Measurements from ENCODE around the gene CFAP97. TPM values are rescaled to one million over a fixed set of nuclear protein-coding genes. Genes with fewer than 3 reads are reported as not detected.

Gene CFAP97
- total RNA-seq, 4 donors from 2014 or later: 20.0 to 28.3 (median 26.0) TPM

DNA sequence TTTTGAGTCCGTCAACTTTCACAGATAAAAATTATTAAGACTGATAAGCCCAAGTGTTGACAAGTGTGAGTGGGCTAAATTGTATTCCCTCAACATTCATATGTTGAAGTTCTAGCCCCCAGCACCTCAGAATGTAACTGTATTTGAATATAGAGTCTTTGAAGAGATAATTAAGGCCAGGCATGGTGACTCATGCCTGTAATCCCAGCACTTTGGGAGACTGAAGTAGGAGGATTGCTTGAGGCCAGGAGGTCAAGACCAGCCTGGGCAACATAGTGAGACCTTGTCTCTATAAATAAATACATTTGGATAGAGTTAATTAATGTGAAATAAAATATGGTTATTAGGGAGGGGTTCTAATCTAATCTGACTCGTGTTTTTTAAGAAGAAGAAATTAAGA lies 90.5 kb downstream of the CFAP97 start:
- TF ChIP-seq, protein P1, sequence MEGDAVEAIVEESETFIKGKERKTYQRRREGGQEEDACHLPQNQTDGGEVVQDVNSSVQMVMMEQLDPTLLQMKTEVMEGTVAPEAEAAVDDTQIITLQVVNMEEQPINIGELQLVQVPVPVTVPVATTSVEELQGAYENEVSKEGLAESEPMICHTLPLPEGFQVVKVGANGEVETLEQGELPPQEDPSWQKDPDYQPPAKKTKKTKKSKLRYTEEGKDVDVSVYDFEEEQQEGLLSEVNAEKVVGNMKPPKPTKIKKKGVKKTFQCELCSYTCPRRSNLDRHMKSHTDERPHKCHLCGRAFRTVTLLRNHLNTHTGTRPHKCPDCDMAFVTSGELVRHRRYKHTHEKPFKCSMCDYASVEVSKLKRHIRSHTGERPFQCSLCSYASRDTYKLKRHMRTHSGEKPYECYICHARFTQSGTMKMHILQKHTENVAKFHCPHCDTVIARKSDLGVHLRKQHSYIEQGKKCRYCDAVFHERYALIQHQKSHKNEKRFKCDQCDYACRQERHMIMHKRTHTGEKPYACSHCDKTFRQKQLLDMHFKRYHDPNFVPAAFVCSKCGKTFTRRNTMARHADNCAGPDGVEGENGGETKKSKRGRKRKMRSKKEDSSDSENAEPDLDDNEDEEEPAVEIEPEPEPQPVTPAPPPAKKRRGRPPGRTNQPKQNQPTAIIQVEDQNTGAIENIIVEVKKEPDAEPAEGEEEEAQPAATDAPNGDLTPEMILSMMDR (IDR thresholded peaks at IDR 0.05): no peak
- TF ChIP-seq POLR2A (IDR thresholded peaks at IDR 0.05): no peak
- no peak for DNase-seq (ENCODE audit: low spot score in 2 of 2)
- WGBS, 2 donors: 76 to 79% methylated on average over 2 of the region's 2 CpGs
- intact Hi-C loops (cut with DNase I; ENCODE audit: low total_unique reads): loop anchor here (10.0 kb wide), 1 partner anchor 89 kb away; no protein-coding TSS in a partner anchor
- no peak overlapping the region for H3K4me3 ChIP-seq (ENCODE audit: low read depth, poor library complexity, severe bottlenecking)

DNA sequence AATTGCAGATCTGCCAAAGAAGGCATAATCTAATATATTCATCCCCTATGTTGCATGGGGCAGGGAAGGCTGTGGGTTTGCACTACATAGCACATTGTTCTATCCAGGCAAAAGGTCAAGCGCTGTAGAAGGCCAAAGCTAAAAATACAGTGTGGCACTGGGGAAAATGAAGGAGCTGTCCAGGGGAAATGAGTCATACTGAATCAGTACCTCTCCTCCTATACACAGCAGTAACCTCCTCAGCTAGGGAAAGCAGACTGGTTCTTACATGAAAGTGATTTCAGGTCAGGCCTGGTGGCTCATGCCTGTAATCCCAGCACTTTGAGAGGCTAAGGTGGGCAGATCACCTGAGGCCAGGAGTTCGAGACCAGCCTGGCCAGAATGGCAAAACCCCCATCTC lies 91.7 kb downstream of the CFAP97 start:
- TF ChIP-seq, protein P1 (IDR thresholded peaks at IDR 0.05): no peak
- no peak for TF ChIP-seq POLR2A (IDR thresholded peaks at IDR 0.05)
- intact Hi-C loops (cut with DNase I; ENCODE audit: low total_unique reads): loop anchor here (10.0 kb wide), 1 partner anchor 87 kb away; no protein-coding TSS in a partner anchor
- WGBS, 2 donors: 73 to 75% methylated on average over 2 of the region's 2 CpGs
- H3K4me3 ChIP-seq (ENCODE audit: low read depth, poor library complexity, severe bottlenecking): no peak overlapping the region
- no peak for DNase-seq (ENCODE audit: low spot score in 2 of 2)

DNA sequence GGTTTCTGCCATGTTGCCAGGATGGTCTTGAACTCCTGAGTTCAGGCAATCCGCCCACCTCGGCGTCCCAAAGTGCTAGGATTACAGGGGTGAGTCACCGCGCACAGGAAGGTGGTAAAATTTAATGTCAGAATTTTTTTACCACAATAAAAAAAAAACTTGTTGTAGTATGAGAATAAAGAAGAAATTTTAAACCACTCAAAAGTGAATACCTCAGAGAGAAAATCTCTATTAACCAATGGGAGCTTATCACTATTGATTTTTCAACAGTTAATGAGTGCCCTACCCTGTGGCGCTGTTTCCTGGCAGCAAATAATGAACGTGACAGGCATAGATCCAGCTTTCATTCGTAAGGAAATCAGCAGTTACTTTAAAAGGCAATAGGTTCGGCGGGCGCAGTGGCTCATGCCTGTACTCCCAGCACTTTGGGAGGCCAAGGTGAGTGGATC lies 93.4 kb downstream of the CFAP97 start:
- H3K4me3 ChIP-seq (ENCODE audit: low read depth, poor library complexity, severe bottlenecking): no peak overlapping the region
- intact Hi-C loops (cut with DNase I; ENCODE audit: low total_unique reads): loop anchor here (10.0 kb wide), 1 partner anchor 86 kb away; no protein-coding TSS in a partner anchor
- TF ChIP-seq, protein P1 (IDR thresholded peaks at IDR 0.05): no peak
- no peak for TF ChIP-seq POLR2A (IDR thresholded peaks at IDR 0.05)
- 39 to 47% methylated on average over 11 of the region's 11 CpGs for WGBS, 2 donors
- no peak for DNase-seq (ENCODE audit: low spot score in 2 of 2)

DNA sequence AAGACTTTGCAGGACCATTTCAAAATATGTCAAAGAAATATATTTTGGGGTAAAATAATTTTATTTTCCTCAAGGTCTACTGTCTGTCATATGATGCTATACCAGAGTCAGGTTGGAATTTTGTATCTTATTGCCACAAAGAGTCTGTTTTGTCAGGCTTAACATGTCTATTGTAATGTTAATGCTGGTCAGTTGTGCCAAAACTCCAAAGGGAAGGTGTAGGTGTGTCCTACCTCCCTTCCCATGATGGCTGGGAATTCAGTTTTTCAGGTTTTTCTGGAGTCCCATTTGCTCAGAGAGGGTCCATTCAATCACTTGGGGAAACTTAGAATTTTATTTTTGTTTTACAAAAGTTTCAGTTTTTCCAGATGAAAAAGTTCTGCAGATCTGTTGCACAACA lies 94.1 kb downstream of the CFAP97 start:
- DNase-seq (ENCODE audit: low spot score in 2 of 2): no peak
- H3K4me3 ChIP-seq (ENCODE audit: low read depth, poor library complexity, severe bottlenecking): no peak overlapping the region
- intact Hi-C loops (cut with DNase I; ENCODE audit: low total_unique reads): loop anchor here (10.0 kb wide), 1 partner anchor 85 kb away; no protein-coding TSS in a partner anchor
- TF ChIP-seq, protein P1 (IDR thresholded peaks at IDR 0.05): no peak
- no peak for TF ChIP-seq POLR2A (IDR thresholded peaks at IDR 0.05)

Other genes with a start within 250 kb of the CFAP97 start
- 1 to 10 TPM in 3 of 4 donors, under 1 TPM in 1; 0.34 to 8.7 (median 2.2) TPM for gene HELT, start 185.5 kb downstream of the CFAP97 start, total RNA-seq
- gene SLC25A4, start 60.7 kb downstream of the CFAP97 start, total RNA-seq: 10 to 100 TPM; 10.1 to 25.6 (median 17.9) TPM
- 10 to 100 TPM; 13.4 to 18.3 (median 15.6) TPM for gene SNX25, start 5.6 kb upstream of the CFAP97 start, total RNA-seq
- 1 to 10 TPM in 2 of 4 donors, under 1 TPM in 2; 0.55 to 1.5 (median 1.2) TPM for gene LRP2BP, start 191.9 kb upstream of the CFAP97 start, total RNA-seq
- 10 to 100 TPM; 16.1 to 30.8 (median 22.1) TPM for gene ANKRD37, start 192.8 kb upstream of the CFAP97 start, total RNA-seq
- gene UFSP2, start 222.0 kb upstream of the CFAP97 start, total RNA-seq: 10 to 100 TPM; 24.6 to 53.5 (median 32.4) TPM